Fibroblast of villous mesenchyme (primary cell): ENCODE measurements around the gene AMOTL1. TPM values are rescaled to one million over a fixed set of nuclear protein-coding genes. Genes with fewer than 3 reads are reported as not detected.

Experiments used
- DNase-seq: peaks from one replicate; pipeline ENCODE4 v3.0.0-alpha.2; 2010; ENCODE audit warnings: low read depth
- H3K4me3 ChIP-seq: 2 replicates; pipeline ENCODE4 v1.5.1; 2011; ENCODE audit warnings: low read depth, mild to moderate bottlenecking, low read length
- total RNA-seq: library from RNA; depleted of rRNA; stranded (reverse); fragments of >200 nt; gene quantifications from 2 replicates; pipeline ENCODE4 v1.2.3, GENCODE V29; 2012
- TF ChIP-seq, protein P1 (sequence below): IDR thresholded peaks from 2 replicates; pipeline ENCODE4 v1.5.1; 2012; ENCODE audit warnings: low read depth, mild to moderate bottlenecking, low read length; ENCODE audit not compliant: insufficient read depth

AMOTL1 gene
- total RNA-seq, 1 donor, result 25.9 TPM

DNA sequence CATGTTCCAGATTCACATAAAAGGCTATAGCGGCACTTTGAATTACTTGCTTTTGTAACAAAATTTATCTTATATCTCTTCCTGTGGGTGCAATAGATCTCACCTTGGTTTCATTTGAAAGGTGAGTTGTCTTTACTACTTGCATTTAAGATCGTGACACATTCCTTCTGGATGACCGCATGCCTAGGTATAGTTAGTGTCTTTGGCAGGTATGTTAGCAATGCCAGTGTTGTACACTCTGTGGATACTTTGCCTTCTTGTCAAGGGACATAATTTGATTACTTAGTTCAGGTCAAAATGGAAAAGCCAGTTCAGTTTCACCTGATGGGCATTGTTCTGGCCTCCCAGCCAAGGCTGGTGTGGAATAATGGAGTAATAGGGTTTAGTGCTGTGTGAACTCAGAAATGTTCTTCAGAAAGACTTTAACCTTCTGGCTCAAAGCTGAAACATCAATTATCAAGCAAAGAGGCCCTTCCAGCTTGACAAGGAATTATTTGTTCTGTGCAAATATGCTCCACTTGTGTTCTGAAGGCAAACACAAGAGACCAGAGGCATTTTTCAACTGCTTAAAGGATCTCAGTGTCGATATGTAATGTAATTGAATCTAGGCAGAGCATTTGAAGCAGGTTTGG lies 64.6 kb downstream of the AMOTL1 start:
- no peak overlapping the region for H3K4me3 ChIP-seq
- TF ChIP-seq, protein P1, sequence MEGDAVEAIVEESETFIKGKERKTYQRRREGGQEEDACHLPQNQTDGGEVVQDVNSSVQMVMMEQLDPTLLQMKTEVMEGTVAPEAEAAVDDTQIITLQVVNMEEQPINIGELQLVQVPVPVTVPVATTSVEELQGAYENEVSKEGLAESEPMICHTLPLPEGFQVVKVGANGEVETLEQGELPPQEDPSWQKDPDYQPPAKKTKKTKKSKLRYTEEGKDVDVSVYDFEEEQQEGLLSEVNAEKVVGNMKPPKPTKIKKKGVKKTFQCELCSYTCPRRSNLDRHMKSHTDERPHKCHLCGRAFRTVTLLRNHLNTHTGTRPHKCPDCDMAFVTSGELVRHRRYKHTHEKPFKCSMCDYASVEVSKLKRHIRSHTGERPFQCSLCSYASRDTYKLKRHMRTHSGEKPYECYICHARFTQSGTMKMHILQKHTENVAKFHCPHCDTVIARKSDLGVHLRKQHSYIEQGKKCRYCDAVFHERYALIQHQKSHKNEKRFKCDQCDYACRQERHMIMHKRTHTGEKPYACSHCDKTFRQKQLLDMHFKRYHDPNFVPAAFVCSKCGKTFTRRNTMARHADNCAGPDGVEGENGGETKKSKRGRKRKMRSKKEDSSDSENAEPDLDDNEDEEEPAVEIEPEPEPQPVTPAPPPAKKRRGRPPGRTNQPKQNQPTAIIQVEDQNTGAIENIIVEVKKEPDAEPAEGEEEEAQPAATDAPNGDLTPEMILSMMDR, result no peak

DNA sequence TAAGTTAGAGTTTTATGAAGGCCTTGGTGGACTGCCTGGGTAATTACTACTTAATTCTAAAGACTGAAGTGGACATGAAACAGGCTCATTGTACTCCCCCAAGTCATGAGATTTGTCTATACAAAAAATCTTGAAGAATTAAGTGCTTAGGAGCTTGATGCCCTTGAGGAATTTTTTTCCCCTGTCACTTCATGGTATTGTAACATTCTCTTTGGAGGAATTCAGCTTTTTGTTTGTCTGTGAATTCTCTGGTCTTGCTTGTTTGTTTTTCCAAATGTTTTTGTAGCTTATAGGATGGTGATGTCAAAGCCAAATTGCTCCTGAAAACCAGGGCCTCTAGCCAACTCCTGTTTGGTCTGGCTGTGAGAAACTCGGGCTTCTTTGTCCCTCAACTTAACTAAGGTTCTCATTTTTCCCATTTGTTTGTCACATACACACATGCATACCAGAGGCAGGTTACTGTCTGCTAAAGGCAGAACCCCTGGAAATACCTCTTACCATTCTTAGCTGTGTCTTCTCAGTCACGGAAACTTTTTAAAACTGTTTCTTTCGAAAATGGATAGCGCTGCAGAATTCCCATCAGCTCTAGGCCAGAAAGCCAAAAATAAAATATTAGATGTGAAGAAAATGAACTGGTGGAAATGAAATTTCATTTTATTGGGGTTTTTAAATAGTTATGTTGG lies 66.9 kb downstream of the AMOTL1 start:
- peak; percentile 60 for DNase-seq
- TF ChIP-seq, protein P1, result no peak

More for the DNA sequence above, 64.6 kb downstream of the AMOTL1 start:
- no peak for DNase-seq

DNA sequence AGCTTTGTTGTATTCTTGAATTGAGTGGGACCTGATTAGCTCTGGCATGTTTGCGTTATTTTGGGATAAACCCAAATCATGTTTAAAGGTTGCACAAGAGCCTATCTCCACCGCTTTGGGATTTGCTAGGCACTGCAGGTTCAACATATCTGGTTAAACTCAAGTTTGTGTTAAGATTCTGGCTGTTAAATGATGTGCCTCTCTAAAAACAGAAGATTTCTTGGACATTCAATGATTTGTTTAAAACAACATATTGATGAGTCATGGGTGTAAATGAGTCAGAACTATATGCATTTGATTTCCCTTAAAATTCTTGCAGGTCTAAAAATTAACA lies 67.4 kb downstream of the AMOTL1 start:
- TF ChIP-seq, protein P1, result no peak
- peak; percentile 71 for DNase-seq
- no peak overlapping the region for H3K4me3 ChIP-seq

More for the DNA sequence above, 66.9 kb downstream of the AMOTL1 start:
- H3K4me3 ChIP-seq, result no peak overlapping the region

DNA sequence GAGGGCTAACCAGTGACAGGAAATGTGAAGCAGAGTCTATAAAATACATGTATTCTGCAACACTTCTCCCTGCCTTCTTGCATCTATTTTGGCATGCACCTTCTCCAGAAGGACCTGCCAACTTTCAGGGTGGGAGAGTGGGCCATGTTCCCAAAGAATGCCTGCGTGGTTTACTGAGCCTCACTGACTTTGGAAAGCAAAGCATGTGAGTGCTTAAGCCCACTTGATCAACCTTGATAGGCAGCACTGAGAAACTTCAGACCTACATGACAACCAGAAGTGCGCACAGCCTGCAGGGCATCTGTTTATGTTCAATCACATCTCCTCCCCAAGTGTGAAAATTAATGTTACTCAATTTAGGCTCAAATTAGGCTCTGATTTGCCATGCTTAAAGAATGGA lies 69.2 kb downstream of the AMOTL1 start:
- TF ChIP-seq, protein P1, result no peak
- no peak overlapping the region for H3K4me3 ChIP-seq
- peak; percentile 14 for DNase-seq

DNA sequence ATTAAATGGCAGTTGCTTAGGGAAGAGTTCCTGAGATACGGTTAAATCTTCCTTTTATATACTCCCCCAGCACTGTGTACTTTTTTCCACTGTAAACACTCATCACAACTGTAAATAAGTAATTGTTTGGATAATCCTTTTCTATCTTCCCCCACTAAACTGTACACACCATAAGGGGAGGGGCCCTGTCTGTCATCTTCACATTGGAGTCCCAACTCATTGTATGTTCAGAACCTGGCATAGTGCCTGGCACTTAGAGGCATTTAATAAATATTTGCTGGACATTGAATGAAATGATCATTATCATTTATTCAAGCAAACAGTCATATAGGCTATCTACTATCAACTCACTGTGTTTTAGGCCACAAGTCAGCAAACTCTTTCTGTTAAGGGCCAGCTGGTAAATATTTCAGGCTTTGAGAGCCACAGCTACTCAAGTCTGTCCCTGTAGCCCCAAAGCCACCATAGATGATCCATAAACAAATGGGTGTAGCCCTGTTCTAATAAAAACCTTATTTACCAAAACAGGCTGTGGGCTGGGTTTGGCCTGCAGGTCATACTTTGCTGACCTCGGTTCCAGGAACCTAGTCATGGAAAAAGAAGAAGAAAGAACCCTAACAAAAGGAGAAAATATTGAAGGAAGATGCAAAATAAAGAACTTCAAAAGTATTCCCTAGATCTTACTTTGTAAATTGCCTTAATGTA lies 70.0 kb downstream of the AMOTL1 start:
- TF ChIP-seq, protein P1, result no peak
- H3K4me3 ChIP-seq, result no peak overlapping the region
- DNase-seq, result no peak

DNA sequence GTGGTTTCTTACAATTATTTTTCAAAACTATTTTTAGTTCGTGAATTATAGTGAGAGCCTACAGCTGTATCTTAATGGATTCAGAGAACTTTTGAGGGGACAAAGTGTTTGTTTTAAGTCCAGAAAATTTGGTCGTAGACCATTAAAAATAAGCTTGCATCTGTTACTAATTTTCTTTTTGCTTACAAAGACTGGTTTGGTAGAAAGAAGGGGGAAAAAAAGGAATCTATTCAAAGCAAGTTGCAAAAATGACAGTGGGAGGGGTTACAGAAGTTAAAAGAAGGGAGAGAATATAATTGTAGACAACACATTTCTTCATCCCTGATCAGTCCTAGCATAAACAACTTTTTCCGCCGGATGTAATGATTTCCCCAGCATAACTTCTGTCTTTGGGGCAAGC lies 72.1 kb downstream of the AMOTL1 start:
- TF ChIP-seq, protein P1, result no peak
- no peak for DNase-seq
- no peak overlapping the region for H3K4me3 ChIP-seq
